ENCODE measurements around the gene CASQ1. TPM values are rescaled to one million over a fixed set of nuclear protein-coding genes. Genes with fewer than 3 reads are reported as not detected.

CASQ1 gene
- total and polyA plus RNA-seq, 9 of the 15 experiments (the other 6 are each of a cell fraction or from before 2014, with no cell fraction given), result not detected

- Histone ChIP-seq H3K9me1 (ENCODE audit: control insufficient read depth, insufficient read depth, low read length) (no peaks in the 10 kb centered on the region), H3K27me3 (ENCODE audit: control insufficient read depth in 2 of 2, insufficient read depth in 2 of 2, low read length in 2 of 2) (no peaks in the 10 kb centered on the region), H3K9me3 (replicated peaks; ENCODE audit: control insufficient read depth, insufficient read depth, low read depth, low read length) (no peaks in the 10 kb centered on the region), H4K20me1 (replicated peaks; ENCODE audit: control insufficient read depth, insufficient read depth, low read length) (no peaks in the 10 kb centered on the region), H3K27ac (ENCODE audit: extremely low read depth, low read depth, low read length) (no peak overlapping the region), H3K9ac (ENCODE audit: insufficient read depth in 1 of 2, low read depth in 2 of 2, low read length in 2 of 2) (no peak overlapping the region), H3K4me3 (no peak overlapping the region), H3K4me2 (ENCODE audit: insufficient read depth, low read length) (no peak overlapping the region), H3K4me1 (replicated peaks in 1 of 2; ENCODE audit: control insufficient read depth in 2 of 2, insufficient read depth in 2 of 2, low read length in 2 of 2) (no peaks in the 10 kb centered on the region), H3K36me3 (ENCODE audit: control insufficient read depth, insufficient read depth, low read length) (peaks cover 97% of the 10 kb centered on the region), H3K79me2 (ENCODE audit: control insufficient read depth, insufficient read depth, low read length) (no peaks in the 10 kb centered on the region), H2AFZ (ENCODE audit: low read depth, low read length) (no peak overlapping the region)
- BruUV-seq (replicated peaks), result no TSS peak
- no peak for TF ChIP-seq PTBP1 (IDR thresholded peaks at IDR 0.05; ENCODE audit: low read depth, low read length)
- TF ChIP-seq STAT5A (IDR thresholded peaks at IDR 0.05; ENCODE audit: borderline replicate concordance, low read length), result no peak
- no peak for TF ChIP-seq ZNF197 (CRISPR knock-in tag; IDR thresholded peaks at IDR 0.05; ENCODE audit: low read depth)
- no peak for TF ChIP-seq GTF2B (IDR thresholded peaks at IDR 0.05; ENCODE audit: extremely low read depth, insufficient read length)
- no peak for TF ChIP-seq RFX1 (IDR thresholded peaks at IDR 0.05)
- no peak for TF ChIP-seq ATF2 (CRISPR knock-in tag; IDR thresholded peaks at IDR 0.05)
- no peak for TF ChIP-seq ZFX (CRISPR knock-in tag; IDR thresholded peaks at IDR 0.05)
- no peak for TF ChIP-seq UBTF (IDR thresholded peaks at IDR 0.05; ENCODE audit: borderline replicate concordance in 1 of 2, low read depth in 2 of 2, low read length in 2 of 2)
- no peak for TF ChIP-seq HNRNPLL (IDR thresholded peaks at IDR 0.05; ENCODE audit: low read depth, low read length, poor library complexity, severe bottlenecking)
- no peak for ATAC-seq
- CTCF ChIA-PET (ENCODE audit: low intra/inter-chr PET ratio), result no interaction called here
- intact Hi-C loops (cut with micrococcal nuclease) (no loop called here), in situ Hi-C loops (cut with MboI) (no loop called here)
- no peak for FAIRE-seq
- WGBS (ENCODE audit: insufficient coverage, low coverage, missing lambda C conversion rate), result 59% methylated on average over 2 of the region's 2 CpGs
- no peak for DNase-seq (ENCODE audit: extremely low read depth in 1 of 4, low spot score in 3 of 4)
- POLR2A ChIA-PET, result interaction anchor here (0.6 to 1.1 kb wide), 3 partner anchors 10 to 842 kb away, joined by 3 to 4 read pairs (median 3); no protein-coding TSS in a partner anchor
Measured at GRCh38 chr1:160225345-160225744, 35.0 kb downstream of the CASQ1 start.

Measured in K562 (cell line).